ENCODE results near the gene BCL2.
A peak's percentile ranks its signal among the peaks of the same experiment; 100 is the strongest.

Gene BCL2

DNA sequence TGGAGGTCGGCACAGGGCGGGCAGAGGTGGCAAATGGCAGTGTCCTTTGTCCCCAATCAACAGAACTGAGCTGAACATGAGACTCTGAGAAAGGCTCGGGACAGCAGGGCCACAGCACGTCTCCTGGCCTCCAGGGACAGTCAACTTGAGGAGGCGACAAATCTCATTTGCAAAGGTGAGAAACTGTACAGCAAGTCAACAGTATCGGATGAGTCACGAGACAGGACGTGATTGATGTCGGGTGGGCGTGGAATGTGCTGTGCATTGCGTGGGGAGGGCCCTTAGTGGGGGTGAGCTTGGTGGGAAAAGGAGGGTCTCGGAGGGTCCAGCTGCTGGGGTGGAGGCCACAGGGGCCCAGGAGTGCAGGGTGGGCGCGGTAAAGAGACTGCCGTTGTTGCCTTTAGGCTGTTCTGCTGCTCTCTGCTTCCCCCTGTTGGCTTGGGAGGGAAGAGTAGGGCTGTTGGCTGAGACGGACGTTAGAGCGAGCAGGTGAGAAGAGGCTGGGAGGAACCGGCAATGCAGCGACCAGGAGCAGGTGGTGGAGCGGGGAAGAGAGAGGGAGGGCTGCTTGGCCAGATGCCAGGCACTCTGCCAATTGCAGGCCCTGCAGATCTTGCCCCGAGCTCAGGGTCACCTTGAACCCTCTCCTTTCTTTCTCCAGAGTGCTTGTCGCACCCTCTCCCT lies 164.3 kb downstream of the BCL2 start:
- no peaks in the 10 kb centered on the region for H3K9me3 Mint-ChIP-seq
- peaks cover 99% of the 10 kb centered on the region for H3K4me1 Mint-ChIP-seq
- peak; percentile 48 for ATAC-seq
- peak overlapping the region; percentile 99 for H3K27ac Mint-ChIP-seq
- no peaks in the 10 kb centered on the region for H3K27me3 Mint-ChIP-seq
- H3K36me3 Mint-ChIP-seq (ENCODE audit: low read depth): peaks cover 15% of the 10 kb centered on the region
- DNase-seq: peak; percentile 81
- peak overlapping the region; percentile 83 for H3K4me3 Mint-ChIP-seq

DNA sequence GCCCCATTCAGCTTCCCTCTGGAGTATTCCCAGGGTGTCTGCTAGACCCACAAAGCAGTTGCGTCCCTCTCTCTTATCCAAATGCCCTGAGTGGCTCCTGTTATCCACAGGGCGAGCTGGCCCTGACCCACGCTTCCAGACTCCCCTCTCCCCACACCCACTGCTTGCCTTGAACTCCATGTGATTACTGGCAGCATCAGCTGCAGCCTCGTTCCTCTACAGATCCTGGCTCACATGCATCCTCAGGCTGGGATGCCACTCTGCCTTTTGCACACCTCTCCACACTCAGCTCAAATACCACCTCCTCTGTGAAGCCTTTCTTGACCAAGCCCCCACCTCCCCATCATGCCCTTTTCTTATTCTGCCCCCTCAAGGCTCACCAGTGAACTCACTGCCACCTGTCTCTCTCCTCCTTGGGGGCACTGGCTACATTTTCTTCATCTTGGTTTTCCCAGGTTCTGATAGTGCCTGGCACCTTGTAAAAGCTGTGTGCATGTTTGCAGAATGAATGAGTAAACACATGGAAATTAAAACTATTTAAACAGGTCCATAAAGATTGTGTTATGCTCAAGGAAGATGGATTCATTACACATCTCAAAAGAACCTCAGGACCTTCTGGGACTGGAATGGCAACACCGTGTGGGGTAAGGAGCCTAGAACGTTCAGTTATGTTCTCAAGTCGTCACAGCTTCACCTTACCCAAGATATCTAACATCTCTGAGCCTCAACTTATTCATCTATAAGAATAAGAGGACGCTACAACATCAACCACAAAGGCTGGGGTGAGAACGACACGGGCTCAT lies 165.0 kb downstream of the BCL2 start:
- no peak for ATAC-seq
- no peak for DNase-seq
- peaks cover 18% of the 10 kb centered on the region for H3K36me3 Mint-ChIP-seq (ENCODE audit: low read depth)

DNA sequence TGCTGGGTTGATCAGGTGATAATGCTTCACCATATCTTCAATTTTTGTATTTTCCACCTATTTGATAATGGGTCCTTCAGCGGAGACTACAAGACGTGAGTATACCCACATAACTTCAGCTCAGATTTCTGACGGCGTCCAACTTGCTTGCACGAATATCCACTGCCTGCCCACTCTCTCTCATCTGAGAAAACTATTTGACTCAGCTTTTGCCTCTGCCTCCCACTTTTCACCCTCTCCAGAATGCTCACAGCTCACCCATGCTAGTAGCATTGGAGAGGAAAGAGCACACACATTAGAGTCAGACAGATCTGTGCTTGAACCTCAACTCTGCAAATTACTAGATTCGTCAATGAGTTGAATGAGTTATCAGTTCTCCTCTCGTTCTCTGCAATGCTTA lies 166.8 kb downstream of the BCL2 start:
- no peaks in the 10 kb centered on the region for H3K9me3 Mint-ChIP-seq
- DNase-seq (no peak), ATAC-seq (peak; percentile 62)
- peaks cover 92% of the 10 kb centered on the region for H3K4me1 Mint-ChIP-seq
- peaks cover 19% of the 10 kb centered on the region for H3K36me3 Mint-ChIP-seq (ENCODE audit: low read depth)
- H3K27ac Mint-ChIP-seq: peak overlapping the region; percentile 99
- H3K4me3 Mint-ChIP-seq: peak overlapping the region; percentile 45
- no peaks in the 10 kb centered on the region for H3K27me3 Mint-ChIP-seq

More for the DNA sequence above, 165.0 kb downstream of the BCL2 start:
- Mint-ChIP-seq H3K27ac (peak overlapping the region; percentile 99), H3K27me3 (no peaks in the 10 kb centered on the region), H3K4me1 (peaks cover 97% of the 10 kb centered on the region), H3K4me3 (peak overlapping the region; percentile 83), H3K9me3 (no peaks in the 10 kb centered on the region)

- Mint-ChIP-seq H3K27me3 (no peaks in the 10 kb centered on the region), H3K36me3 (ENCODE audit: low read depth) (peaks cover 19% of the 10 kb centered on the region), H3K4me3 (peak overlapping the region; percentile 45), H3K9me3 (no peaks in the 10 kb centered on the region), H3K4me1 (peaks cover 89% of the 10 kb centered on the region), H3K27ac (peak overlapping the region; percentile 99)
- ATAC-seq (no peak), DNase-seq (no peak)
Measured at GRCh38 chr18:63152096-63152495, 167.5 kb downstream of the BCL2 start.

- no peaks in the 10 kb centered on the region for H3K27me3 Mint-ChIP-seq
- H3K4me3 Mint-ChIP-seq: no peak overlapping the region
- H3K27ac Mint-ChIP-seq: peak overlapping the region; percentile 64
- peaks cover 88% of the 10 kb centered on the region for H3K4me1 Mint-ChIP-seq
- peaks cover 19% of the 10 kb centered on the region for H3K36me3 Mint-ChIP-seq (ENCODE audit: low read depth)
- ATAC-seq (no peak), DNase-seq (no peak)
- H3K9me3 Mint-ChIP-seq: no peaks in the 10 kb centered on the region
Measured at GRCh38 chr18:63151539-63151938, 168.0 kb downstream of the BCL2 start.

GRCh38 chr18:63150942-63151421 lies 168.6 kb downstream of the BCL2 start:
- no peaks in the 10 kb centered on the region for H3K27me3 Mint-ChIP-seq
- H3K36me3 Mint-ChIP-seq (ENCODE audit: low read depth): peaks cover 19% of the 10 kb centered on the region
- H3K9me3 Mint-ChIP-seq: no peaks in the 10 kb centered on the region
- H3K27ac Mint-ChIP-seq: peak overlapping the region; percentile 64
- H3K4me1 Mint-ChIP-seq: peaks cover 82% of the 10 kb centered on the region
- no peak for DNase-seq
- peak overlapping the region; percentile 28 for H3K4me3 Mint-ChIP-seq
- ATAC-seq: peak; percentile 13

- Mint-ChIP-seq H3K4me3 (no peak overlapping the region), H3K4me1 (peaks cover 75% of the 10 kb centered on the region), H3K27me3 (no peaks in the 10 kb centered on the region), H3K9me3 (no peaks in the 10 kb centered on the region), H3K27ac (peak overlapping the region; percentile 64), H3K36me3 (ENCODE audit: low read depth) (peaks cover 19% of the 10 kb centered on the region)
- DNase-seq: no peak
- no peak for ATAC-seq
Measured at GRCh38 chr18:63150326-63150725, 169.2 kb downstream of the BCL2 start.

DNA sequence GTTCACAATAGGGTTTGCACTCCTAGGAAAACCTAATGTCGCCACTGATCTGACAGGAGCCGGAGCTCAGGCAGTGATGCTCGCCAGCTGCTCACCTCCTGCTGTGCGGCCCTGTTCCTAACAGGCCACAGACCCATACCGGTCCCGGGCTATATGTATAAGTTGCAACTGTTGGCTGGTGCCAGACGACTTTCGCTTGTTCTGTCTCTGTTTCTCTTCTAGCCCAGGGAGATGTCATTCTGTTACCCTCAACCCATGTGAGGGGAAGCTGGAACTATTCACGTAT lies 170.3 kb downstream of the BCL2 start:
- DNase-seq (no peak), ATAC-seq (no peak)
- Mint-ChIP-seq H3K9me3 (no peaks in the 10 kb centered on the region), H3K36me3 (ENCODE audit: low read depth) (peaks cover 12% of the 10 kb centered on the region), H3K27me3 (no peaks in the 10 kb centered on the region), H3K4me1 (peaks cover 68% of the 10 kb centered on the region), H3K4me3 (no peak overlapping the region), H3K27ac (peak overlapping the region; percentile 38)

DNA sequence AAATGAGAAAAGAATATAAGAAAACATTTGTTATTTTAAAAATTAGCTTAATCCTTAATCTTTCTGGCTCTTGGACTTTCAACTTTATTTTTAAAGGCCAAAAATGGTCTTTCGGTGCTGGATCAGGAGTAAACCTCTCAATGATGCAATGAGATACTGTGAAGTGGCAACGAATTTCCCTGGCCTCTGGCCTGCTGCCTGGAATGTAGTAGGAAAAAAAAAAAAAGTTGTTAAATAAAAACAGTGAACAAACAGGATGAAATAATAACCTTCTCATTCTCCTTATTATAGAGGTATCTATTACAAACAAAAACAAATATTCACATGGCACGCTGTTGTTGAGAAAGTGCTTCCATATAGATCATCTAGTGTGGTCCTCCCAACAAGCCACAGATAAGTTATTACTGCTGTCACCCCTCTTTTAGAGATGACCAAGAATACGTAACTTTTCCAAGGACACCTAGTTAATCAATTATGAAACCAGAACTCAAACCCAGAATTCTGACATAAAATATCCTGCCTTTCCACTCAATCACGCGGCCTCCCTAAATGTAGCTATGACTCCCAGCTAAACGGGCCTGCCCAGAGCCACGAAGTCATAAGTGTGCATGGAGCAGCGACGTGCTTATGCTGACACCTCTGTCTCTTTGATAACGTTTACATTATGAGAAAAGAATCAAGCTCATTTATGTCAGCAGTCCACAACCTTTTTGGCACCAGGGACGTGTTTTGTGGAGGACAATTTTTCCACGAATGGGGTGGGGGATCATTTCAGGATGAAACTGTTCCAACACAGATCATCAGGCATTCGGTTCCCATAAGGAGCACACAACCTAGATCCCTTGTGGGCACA lies 170.9 kb downstream of the BCL2 start:
- no peaks in the 10 kb centered on the region for H3K27me3 Mint-ChIP-seq
- no peak overlapping the region for H3K27ac Mint-ChIP-seq
- ATAC-seq: no peak
- DNase-seq: no peak
- H3K4me1 Mint-ChIP-seq: peaks cover 65% of the 10 kb centered on the region
- peaks cover 11% of the 10 kb centered on the region for H3K36me3 Mint-ChIP-seq (ENCODE audit: low read depth)
- no peak overlapping the region for H3K4me3 Mint-ChIP-seq
- no peaks in the 10 kb centered on the region for H3K9me3 Mint-ChIP-seq

- DNase-seq (no peak), ATAC-seq (no peak)
- no peaks in the 10 kb centered on the region for H3K27me3 Mint-ChIP-seq
- no peak overlapping the region for H3K4me3 Mint-ChIP-seq
- peaks cover 63% of the 10 kb centered on the region for H3K4me1 Mint-ChIP-seq
- H3K9me3 Mint-ChIP-seq: no peaks in the 10 kb centered on the region
- H3K36me3 Mint-ChIP-seq (ENCODE audit: low read depth): peaks cover 11% of the 10 kb centered on the region
- no peak overlapping the region for H3K27ac Mint-ChIP-seq
Measured at GRCh38 chr18:63147973-63148372, 171.6 kb downstream of the BCL2 start.

GRCh38 chr18:63146828-63147409 lies 172.7 kb downstream of the BCL2 start:
- Mint-ChIP-seq H3K27ac (peak overlapping the region; percentile 60), H3K27me3 (no peaks in the 10 kb centered on the region), H3K4me1 (peaks cover 61% of the 10 kb centered on the region), H3K36me3 (ENCODE audit: low read depth) (peaks cover 12% of the 10 kb centered on the region), H3K4me3 (no peak overlapping the region), H3K9me3 (no peaks in the 10 kb centered on the region)
- ATAC-seq: no peak
- DNase-seq: no peak

DNA sequence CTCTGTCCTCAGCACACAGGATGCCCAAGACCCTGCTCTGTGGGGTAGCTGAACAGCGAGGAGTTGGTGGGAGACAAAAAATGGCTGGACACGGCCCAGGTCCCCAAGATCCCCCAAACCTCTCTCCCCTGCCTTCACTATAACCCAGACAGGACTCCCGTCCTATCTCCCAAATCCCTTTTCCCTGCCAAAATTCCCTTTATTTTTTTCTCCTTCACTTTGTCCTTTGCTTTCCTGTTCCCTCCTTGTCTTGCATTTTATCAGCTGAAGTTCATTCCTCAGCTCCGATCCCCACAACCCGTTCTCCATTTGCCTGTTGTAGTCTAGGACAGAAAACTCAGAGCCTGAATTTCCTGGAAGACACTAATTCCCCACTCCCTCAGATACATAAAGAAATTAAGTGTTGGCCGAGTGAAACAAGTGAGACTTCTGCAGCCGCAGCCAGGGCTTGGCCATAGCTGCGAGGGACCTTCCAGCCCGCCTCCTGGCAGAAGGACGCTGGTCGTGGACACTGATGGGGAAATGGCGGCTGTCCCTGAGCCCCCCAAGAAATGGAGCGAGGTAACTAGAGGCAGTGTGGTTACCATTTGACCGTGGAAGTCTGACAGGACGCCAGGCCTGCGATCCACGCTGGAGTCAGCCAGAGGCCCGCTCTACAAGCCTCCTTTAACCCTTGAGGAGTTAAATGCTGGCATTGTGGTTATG lies 173.6 kb downstream of the BCL2 start:
- peak overlapping the region; percentile 1 for H3K27ac Mint-ChIP-seq
- no peak for DNase-seq
- H3K27me3 Mint-ChIP-seq: no peaks in the 10 kb centered on the region
- ATAC-seq: no peak
- peaks cover 61% of the 10 kb centered on the region for H3K4me1 Mint-ChIP-seq
- no peak overlapping the region for H3K4me3 Mint-ChIP-seq
- H3K36me3 Mint-ChIP-seq (ENCODE audit: low read depth): peaks cover 21% of the 10 kb centered on the region
- no peaks in the 10 kb centered on the region for H3K9me3 Mint-ChIP-seq

DNA sequence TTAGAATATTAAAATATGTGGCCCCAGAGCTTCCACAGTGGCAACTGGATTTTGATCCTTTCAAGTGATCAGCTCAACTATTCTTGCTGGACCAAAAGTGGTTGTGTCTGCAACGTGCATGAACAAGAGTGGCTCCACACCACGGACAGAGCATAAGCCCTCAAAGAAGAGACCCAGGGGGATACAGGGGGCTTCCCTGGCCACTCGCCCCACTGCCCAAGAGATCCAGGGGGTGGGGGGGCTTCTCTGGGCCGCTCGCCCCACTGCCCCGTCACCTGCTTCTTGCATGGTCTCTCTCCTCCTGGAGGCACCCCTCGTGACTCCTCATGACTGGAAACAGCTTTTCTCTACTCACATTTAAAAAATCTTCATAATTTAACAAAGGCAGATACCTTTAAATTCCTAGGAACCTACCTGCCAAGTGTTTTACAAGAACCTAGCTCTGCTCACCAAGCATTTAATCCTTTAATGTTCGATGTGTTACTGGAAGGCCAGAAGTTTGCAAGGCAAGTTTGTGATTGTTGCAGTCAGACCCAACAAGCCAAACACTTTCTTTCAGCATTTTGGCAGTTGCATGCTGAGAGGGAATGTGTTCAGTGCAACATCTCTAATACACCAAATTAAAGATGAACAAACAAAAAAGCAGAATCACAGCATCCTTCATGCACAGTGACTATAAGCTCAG lies 174.3 kb downstream of the BCL2 start:
- DNase-seq (no peak), ATAC-seq (no peak)
- Mint-ChIP-seq H3K4me3 (no peak overlapping the region), H3K27ac (no peak overlapping the region), H3K9me3 (peaks cover 2% of the 10 kb centered on the region), H3K4me1 (peaks cover 60% of the 10 kb centered on the region), H3K27me3 (no peaks in the 10 kb centered on the region), H3K36me3 (ENCODE audit: low read depth) (peaks cover 27% of the 10 kb centered on the region)

All from activated naive CD8-positive, alpha-beta T cell treated with anti-CD3 and anti-CD28 coated beads, Interleukin-2, amount 50 U/mL, for 24 hours (primary cell).